Dendritic cell treated with granulocyte-macrophage colony-stimulating factor and Interleukin-4, amounts not matched to agents 40 ng/mL and 50 ng/mL, for 4 days (primary cell): ENCODE results near the gene USP27X.

Source experiments
- H3K27ac Mint-ChIP-seq: one replicate; pipeline ENCODE4 v1.8.0; 2022; ENCODE audit warnings: mild to moderate bottlenecking, mixed read lengths
- H3K27me3 Mint-ChIP-seq: one replicate; pipeline ENCODE4 v1.8.0; 2022; ENCODE audit warnings: mild to moderate bottlenecking, mixed read lengths
- H3K36me3 Mint-ChIP-seq: one replicate; pipeline ENCODE4 v1.8.0; 2022; ENCODE audit warnings: low read depth, mixed read lengths
- H3K4me1 Mint-ChIP-seq: one replicate; pipeline ENCODE4 v1.8.0; 2022; ENCODE audit warnings: low read depth, mixed read lengths
- H3K4me3 Mint-ChIP-seq: one replicate; pipeline ENCODE4 v1.8.0; 2022; ENCODE audit warnings: mild to moderate bottlenecking, moderate library complexity, mixed read lengths
- H3K9me3 Mint-ChIP-seq: one replicate; pipeline ENCODE4 v1.8.0; 2022; ENCODE audit warnings: mixed read lengths
- intact Hi-C: fragments of 100-400 bp; cut with micrococcal nuclease; formaldehyde crosslinking; loops from one replicate; pipeline ENCODE4 v1.15.0; 2022

USP27X gene

GRCh38 chrX:49878834-49879655 is at the start of gene USP27X:
TSS of gene USP27X (plus strand) at chrX:49879484. CDS start at chrX:49880308, 824 bp downstream.
- Mint-ChIP-seq H3K36me3 (no peaks in the 10 kb centered on the region), H3K4me3 (peak within 1 kb of the TSS; percentile 77), H3K4me1 (peaks cover 28% of the 10 kb centered on the region), H3K27me3 (no peaks in the 10 kb centered on the region), H3K9me3 (no peaks in the 10 kb centered on the region), H3K27ac (peak within 1 kb of the TSS; percentile 77)
- intact Hi-C loops, result no loop called here

GRCh38 chrX:49838374-49838773 is 40.9 kb upstream of the USP27X start:
- peaks cover 2% of the 10 kb centered on the region for H3K27me3 Mint-ChIP-seq
- H3K9me3 Mint-ChIP-seq, result no peaks in the 10 kb centered on the region
- no peak overlapping the region for H3K4me3 Mint-ChIP-seq
- H3K4me1 Mint-ChIP-seq, result no peaks in the 10 kb centered on the region
- H3K36me3 Mint-ChIP-seq, result no peaks in the 10 kb centered on the region
- no peak overlapping the region for H3K27ac Mint-ChIP-seq
- intact Hi-C loops, result no loop called here

GRCh38 chrX:49840679-49841078 is 38.6 kb upstream of the USP27X start:
- H3K27me3 Mint-ChIP-seq, result no peaks in the 10 kb centered on the region
- no peaks in the 10 kb centered on the region for H3K9me3 Mint-ChIP-seq
- H3K36me3 Mint-ChIP-seq, result no peaks in the 10 kb centered on the region
- no peaks in the 10 kb centered on the region for H3K4me1 Mint-ChIP-seq
- intact Hi-C loops, result no loop called here
- no peak overlapping the region for H3K4me3 Mint-ChIP-seq
- H3K27ac Mint-ChIP-seq, result no peak overlapping the region

GRCh38 chrX:49842621-49843020 is 36.7 kb upstream of the USP27X start:
- H3K36me3 Mint-ChIP-seq, result no peaks in the 10 kb centered on the region
- no peak overlapping the region for H3K4me3 Mint-ChIP-seq
- no peaks in the 10 kb centered on the region for H3K27me3 Mint-ChIP-seq
- intact Hi-C loops, result no loop called here
- H3K4me1 Mint-ChIP-seq, result no peaks in the 10 kb centered on the region
- no peaks in the 10 kb centered on the region for H3K9me3 Mint-ChIP-seq
- H3K27ac Mint-ChIP-seq, result no peak overlapping the region

GRCh38 chrX:49844611-49845010 is 34.7 kb upstream of the USP27X start:
- Mint-ChIP-seq H3K36me3 (no peaks in the 10 kb centered on the region), H3K27ac (no peak overlapping the region), H3K4me1 (peaks cover 3% of the 10 kb centered on the region), H3K9me3 (peaks cover 8% of the 10 kb centered on the region), H3K27me3 (no peaks in the 10 kb centered on the region), H3K4me3 (no peak overlapping the region)
- intact Hi-C loops, result no loop called here

- Mint-ChIP-seq H3K4me3 (no peak overlapping the region), H3K27ac (no peak overlapping the region), H3K4me1 (peaks cover 12% of the 10 kb centered on the region), H3K9me3 (peaks cover 8% of the 10 kb centered on the region), H3K27me3 (no peaks in the 10 kb centered on the region), H3K36me3 (no peaks in the 10 kb centered on the region)
- intact Hi-C loops, result no loop called here
These were observed 33.4 kb upstream of the USP27X start for GRCh38 chrX:49845701-49846403.

GRCh38 chrX:49846522-49846921 is 32.8 kb upstream of the USP27X start:
- H3K36me3 Mint-ChIP-seq, result no peaks in the 10 kb centered on the region
- no peak overlapping the region for H3K27ac Mint-ChIP-seq
- H3K4me1 Mint-ChIP-seq, result peaks cover 12% of the 10 kb centered on the region
- no peak overlapping the region for H3K4me3 Mint-ChIP-seq
- intact Hi-C loops, result no loop called here
- peaks cover 8% of the 10 kb centered on the region for H3K9me3 Mint-ChIP-seq
- no peaks in the 10 kb centered on the region for H3K27me3 Mint-ChIP-seq

- Mint-ChIP-seq H3K4me3 (no peak overlapping the region), H3K4me1 (peaks cover 12% of the 10 kb centered on the region), H3K27me3 (no peaks in the 10 kb centered on the region), H3K36me3 (no peaks in the 10 kb centered on the region), H3K9me3 (peaks cover 8% of the 10 kb centered on the region), H3K27ac (no peak overlapping the region)
- intact Hi-C loops, result no loop called here
These were observed 31.0 kb upstream of the USP27X start for GRCh38 chrX:49848275-49848674.

GRCh38 chrX:49850028-49850427 is 29.3 kb upstream of the USP27X start:
- Mint-ChIP-seq H3K4me3 (no peak overlapping the region), H3K4me1 (peaks cover 12% of the 10 kb centered on the region), H3K9me3 (peaks cover 8% of the 10 kb centered on the region), H3K27me3 (no peaks in the 10 kb centered on the region), H3K36me3 (no peaks in the 10 kb centered on the region), H3K27ac (no peak overlapping the region)
- intact Hi-C loops, result no loop called here

GRCh38 chrX:49853661-49854060 is 25.6 kb upstream of the USP27X start:
- Mint-ChIP-seq H3K27ac (no peak overlapping the region), H3K9me3 (peaks cover 2% of the 10 kb centered on the region), H3K4me3 (no peak overlapping the region), H3K4me1 (peaks cover 12% of the 10 kb centered on the region), H3K27me3 (no peaks in the 10 kb centered on the region), H3K36me3 (no peaks in the 10 kb centered on the region)
- intact Hi-C loops, result no loop called here

- no peaks in the 10 kb centered on the region for H3K36me3 Mint-ChIP-seq
- H3K27me3 Mint-ChIP-seq, result no peaks in the 10 kb centered on the region
- intact Hi-C loops, result no loop called here
- H3K4me3 Mint-ChIP-seq, result no peak overlapping the region
- H3K4me1 Mint-ChIP-seq, result no peaks in the 10 kb centered on the region
- no peaks in the 10 kb centered on the region for H3K9me3 Mint-ChIP-seq
- no peak overlapping the region for H3K27ac Mint-ChIP-seq
These were observed 22.5 kb upstream of the USP27X start for GRCh38 chrX:49856819-49857218.

- no peaks in the 10 kb centered on the region for H3K4me1 Mint-ChIP-seq
- no peaks in the 10 kb centered on the region for H3K27me3 Mint-ChIP-seq
- no peaks in the 10 kb centered on the region for H3K9me3 Mint-ChIP-seq
- no peak overlapping the region for H3K4me3 Mint-ChIP-seq
- intact Hi-C loops, result no loop called here
- H3K36me3 Mint-ChIP-seq, result no peaks in the 10 kb centered on the region
- H3K27ac Mint-ChIP-seq, result no peak overlapping the region
These were observed 20.9 kb upstream of the USP27X start for GRCh38 chrX:49858341-49858740.

- H3K36me3 Mint-ChIP-seq, result no peaks in the 10 kb centered on the region
- H3K9me3 Mint-ChIP-seq, result no peaks in the 10 kb centered on the region
- H3K4me3 Mint-ChIP-seq, result no peak overlapping the region
- no peak overlapping the region for H3K27ac Mint-ChIP-seq
- intact Hi-C loops, result no loop called here
- no peaks in the 10 kb centered on the region for H3K27me3 Mint-ChIP-seq
- H3K4me1 Mint-ChIP-seq, result no peaks in the 10 kb centered on the region
These were observed 19.8 kb upstream of the USP27X start for GRCh38 chrX:49859491-49859890.

GRCh38 chrX:49860867-49861535 is 18.3 kb upstream of the USP27X start:
- Mint-ChIP-seq H3K27me3 (no peaks in the 10 kb centered on the region), H3K4me1 (no peaks in the 10 kb centered on the region), H3K9me3 (no peaks in the 10 kb centered on the region), H3K4me3 (no peak overlapping the region), H3K27ac (no peak overlapping the region), H3K36me3 (no peaks in the 10 kb centered on the region)
- intact Hi-C loops, result no loop called here
